HG03432 (cell line): ENCODE measurements around the gene HCCS.

ENCODE experiments used
- ATAC-seq: cut with Tn5 transposase; IDR thresholded peaks from one replicate; pipeline ENCODE4 v1.9.1; 2021; ENCODE audit warnings: mild to moderate bottlenecking, moderate library complexity; ENCODE audit not compliant: unreplicated experiment

HCCS gene

DNA sequence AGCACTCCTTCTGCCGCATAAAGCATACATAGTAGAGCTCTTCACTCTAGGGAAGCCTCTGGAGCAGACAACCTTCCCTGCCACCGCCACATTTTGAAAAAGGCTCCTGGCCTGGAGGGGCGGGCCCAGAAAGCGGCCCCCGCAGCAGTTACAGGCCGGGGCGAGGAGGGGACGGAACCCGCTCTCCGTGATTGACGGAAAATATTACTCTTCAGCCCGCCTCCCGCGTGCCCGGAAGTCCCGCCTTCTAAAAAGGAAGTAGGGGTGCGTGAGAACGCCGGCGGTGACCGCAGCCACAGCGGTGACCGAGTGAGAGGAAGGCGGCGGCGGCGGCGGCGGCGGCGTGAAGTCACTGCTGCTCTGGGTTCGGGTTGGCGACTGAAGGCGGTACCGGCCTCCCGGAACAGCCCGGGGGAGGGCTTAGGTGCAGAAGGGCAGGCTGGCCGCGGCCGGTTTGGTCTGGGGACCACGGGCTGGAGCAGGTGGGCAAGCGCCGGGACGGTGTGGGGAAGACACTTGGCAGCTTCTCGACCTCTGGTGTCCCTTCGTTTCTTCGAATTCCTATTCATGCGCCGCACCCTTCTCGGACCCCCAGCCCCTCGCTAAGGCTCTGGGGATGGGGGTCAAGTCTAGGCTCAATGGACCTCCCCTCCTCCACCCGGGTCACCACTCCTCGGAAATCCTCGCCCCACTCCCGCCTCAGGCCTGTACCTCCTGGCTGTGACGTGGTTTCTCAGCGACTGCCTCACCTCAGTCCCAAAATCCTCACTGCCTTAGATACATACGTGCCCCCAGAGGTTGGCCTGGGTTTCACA lies at the start of gene HCCS:
HCCS (plus strand) TSS at position 296 of the 815 bp plus-strand sequence. CDS start 729 bp downstream, outside the sequence.
- peak; percentile 96 for ATAC-seq

DNA sequence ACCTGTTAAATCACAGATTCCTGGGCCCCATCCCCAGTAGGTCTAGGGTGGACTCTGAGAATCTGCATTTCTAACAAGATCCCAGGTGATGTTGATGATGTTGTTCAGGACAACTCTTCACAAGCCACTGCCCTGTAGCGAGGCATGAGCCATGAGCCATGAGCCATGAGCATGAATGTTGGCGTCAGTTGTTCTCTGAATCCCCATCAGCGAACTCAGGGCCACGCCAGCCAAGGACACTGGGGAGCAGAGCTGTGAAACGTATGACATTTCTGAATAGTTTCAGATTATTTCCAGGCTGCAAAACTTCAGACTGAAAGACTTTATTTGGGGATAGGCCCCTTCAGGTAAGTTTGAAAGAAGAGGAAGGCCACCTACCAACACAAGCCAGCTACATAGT lies 46.9 kb upstream of the HCCS start:
- no peak for ATAC-seq

- ATAC-seq: no peak
Measured at GRCh38 chrX:11064851-11065600, 46.1 kb upstream of the HCCS start.

GRCh38 chrX:11066812-11067211 lies 44.3 kb upstream of the HCCS start:
- ATAC-seq: no peak

DNA sequence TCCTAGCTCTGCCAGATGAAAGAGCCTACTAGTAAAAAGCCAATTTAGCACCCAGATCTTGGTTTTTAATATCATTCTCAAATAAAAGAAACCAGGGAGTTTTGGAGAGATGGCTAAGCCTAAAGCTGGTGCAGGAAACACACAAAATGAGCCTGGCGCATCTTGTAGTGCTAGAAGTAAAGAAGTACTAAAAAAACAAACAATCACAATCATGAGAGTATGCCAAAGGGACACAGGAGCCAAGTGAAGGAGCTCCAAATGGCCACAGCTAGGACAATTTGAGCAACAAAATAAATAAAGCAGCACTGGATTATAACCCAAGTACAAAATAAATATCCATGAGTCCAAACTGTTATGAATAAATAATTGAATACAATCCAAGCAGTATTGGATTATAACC lies 37.8 kb upstream of the HCCS start:
- no peak for ATAC-seq

- ATAC-seq: no peak
Measured at GRCh38 chrX:11080741-11081305, 30.3 kb upstream of the HCCS start.

DNA sequence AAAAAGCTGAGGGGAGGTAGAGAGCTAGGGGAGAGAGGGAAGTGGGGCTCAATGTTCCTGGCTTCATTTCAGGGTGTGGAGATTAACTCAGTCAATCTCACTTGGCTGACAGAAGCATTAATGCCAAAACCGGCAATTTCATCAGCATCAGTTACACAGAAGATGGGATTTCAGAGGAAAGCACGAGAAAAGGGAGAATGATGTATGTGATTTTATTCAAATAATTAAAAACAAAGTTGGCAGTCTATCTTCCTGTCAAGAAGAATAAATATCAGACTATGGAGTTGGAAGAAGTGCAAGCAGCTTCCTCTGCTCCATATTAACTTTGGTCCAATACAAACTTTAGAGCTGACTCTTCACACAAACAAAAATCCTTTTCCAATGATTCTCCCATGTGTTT lies 29.6 kb upstream of the HCCS start:
- no peak for ATAC-seq

- no peak for ATAC-seq
Measured at GRCh38 chrX:11085305-11085704, 25.8 kb upstream of the HCCS start.

DNA sequence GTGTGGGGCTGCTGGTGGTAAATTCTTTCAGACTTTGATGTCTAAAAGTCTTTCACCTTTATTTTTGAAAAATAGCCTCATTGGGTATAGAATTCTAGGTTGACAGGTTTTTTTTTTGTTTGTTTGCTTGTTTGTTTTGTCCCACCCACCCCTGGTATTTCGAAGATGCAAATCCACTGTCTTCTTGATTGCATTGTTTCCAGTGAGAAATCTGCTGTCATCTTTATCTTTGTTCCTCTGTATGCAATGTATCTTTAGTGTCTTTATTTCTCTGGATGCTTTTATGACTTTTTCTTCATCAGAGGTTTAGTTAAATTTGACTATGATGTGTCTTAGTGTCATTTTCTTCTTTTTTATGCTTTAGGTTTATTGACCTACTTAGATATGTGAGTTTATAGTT lies 21.3 kb upstream of the HCCS start:
- ATAC-seq: no peak

- ATAC-seq: no peak
Measured at GRCh38 chrX:11097933-11098332, 13.2 kb upstream of the HCCS start.

GRCh38 chrX:11099465-11099864 lies 11.7 kb upstream of the HCCS start:
- ATAC-seq: no peak

- no peak for ATAC-seq
Measured at GRCh38 chrX:11100281-11101035, 10.7 kb upstream of the HCCS start.

DNA sequence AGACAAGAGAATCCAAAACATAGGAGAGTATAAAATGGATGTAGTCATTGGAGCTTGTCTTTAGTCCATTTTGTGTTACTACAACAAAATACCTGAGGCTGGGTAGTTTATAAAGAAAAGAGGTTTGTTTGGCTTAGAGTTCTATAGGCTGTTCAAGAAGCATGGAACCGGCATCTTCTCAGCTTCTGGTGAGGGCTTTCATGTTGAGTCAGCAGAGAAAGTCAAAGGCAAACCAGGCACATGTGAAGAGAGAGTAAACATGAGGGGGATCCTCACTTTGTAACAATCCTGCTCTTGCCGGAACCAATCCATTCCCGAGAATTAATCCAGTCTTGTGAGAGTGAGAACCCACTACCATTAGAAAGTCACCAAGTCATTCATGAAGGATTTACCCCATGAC lies 8.1 kb upstream of the HCCS start:
- ATAC-seq: no peak

DNA sequence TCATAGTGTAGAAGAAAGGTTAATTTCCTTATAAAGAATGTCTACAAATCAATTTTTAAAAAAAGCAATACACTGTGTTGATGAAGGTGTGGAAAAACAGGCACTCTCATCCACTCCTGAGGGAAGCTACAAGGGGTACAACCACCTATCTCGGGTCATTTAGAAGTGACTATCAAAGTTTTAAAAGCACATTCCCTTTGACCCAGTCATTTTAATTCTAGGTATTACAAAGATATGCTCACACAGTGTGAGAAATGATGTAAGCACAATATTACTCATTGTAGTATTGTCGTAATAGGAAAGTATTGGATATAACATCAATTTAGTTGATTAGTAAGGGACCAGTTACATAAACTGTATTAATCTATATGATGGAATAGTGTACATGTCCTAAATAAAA lies 7.4 kb upstream of the HCCS start:
- no peak for ATAC-seq

DNA sequence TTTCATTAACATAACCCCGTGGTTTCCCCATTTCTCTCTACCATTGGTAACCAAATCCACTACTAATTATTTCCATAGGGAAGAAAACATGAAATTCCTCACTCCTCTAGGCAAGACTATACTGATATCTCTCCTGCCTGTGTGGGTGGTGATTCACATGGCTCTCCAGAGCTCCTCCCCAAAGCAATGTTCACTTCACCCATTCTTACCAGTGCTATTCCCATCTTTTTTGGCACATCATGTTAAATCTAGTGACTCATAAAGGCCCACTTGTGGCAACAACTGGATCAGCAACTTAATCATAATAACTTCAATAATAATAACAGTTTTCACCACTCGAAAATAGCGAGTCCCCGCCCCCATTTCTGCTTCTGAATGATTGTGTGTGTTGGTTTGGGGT lies 6.1 kb upstream of the HCCS start:
- no peak for ATAC-seq

DNA sequence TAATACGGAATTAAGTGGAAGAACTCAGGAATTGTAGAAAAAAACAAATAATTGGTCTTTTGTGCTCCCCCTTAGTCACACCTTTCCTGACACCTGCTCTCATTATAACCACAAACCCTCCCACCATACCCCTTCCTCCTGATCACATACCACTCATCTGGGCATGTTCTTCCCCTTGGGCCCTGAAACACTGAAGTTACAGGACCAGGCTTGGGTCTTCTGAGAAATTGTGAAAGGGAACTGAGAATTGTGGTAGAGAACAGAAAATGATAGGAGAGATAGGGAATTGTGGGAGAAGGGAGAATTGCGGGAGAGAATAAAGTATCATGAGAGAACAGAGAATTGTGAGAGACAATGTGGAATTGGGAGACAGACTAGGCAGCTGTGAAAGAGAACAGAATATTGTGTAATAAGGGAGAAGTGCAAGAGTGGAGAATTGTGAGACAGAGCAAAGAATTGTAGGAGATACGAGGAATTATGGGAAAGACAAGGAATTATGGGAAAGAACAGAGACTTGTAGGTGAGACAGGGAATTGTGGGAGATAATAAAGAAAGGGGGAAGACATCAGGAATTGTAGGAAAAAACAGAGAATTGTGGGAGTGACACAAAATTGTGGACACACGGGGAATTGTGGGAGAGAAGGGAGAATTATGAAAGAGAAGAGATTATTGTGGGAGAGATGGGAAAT lies 2.7 kb upstream of the HCCS start:
- no peak for ATAC-seq

- no peak for ATAC-seq
Measured at GRCh38 chrX:11109968-11110367, 1.2 kb upstream of the HCCS start.

DNA sequence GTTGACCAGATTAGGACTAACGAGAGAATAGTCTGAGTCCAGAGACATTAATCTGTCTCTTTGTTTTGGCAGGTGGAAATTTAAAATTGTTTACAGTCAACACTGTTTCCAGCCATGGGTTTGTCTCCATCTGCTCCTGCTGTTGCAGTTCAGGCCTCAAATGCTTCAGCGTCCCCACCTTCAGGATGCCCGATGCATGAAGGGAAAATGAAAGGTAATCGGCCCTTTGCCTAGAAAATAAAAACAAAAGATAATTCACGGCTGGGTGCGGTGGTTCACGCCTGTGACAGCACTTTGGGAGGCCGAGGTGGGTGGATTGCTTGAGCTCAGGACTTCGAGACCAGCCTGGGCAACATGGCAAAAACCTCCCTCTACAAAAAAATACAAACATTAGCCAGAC lies 815 bp downstream of the HCCS start:
- no peak for ATAC-seq

DNA sequence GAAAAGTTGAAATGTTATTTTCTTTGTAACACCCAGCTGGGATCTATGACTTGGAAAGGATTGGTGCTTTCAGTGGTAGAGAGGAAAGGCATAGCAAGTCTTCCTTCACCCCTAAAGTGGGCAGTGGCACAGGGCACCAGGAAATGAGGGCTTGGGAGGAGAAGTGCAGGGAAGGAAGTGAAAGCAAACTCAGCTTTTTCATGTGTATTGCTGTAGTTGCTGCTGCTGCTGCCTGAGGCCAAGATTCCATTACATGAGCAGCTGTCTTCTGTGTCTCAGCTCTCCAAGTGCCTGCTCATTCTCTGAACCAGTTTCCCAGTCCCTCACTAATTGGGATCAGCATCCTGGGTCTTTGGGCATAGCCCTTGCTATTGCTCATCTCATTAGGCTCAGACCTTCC lies 2.6 kb downstream of the HCCS start:
- ATAC-seq: no peak

- no peak for ATAC-seq
Measured at GRCh38 chrX:11117745-11118144, 6.6 kb downstream of the HCCS start.
